HG03108 (cell line): ENCODE data around the gene BRAF.
"Not testable (repeated sequence)": the region's sequence is repeated elsewhere in the genome, so short reads cannot be mapped to it uniquely, and the experiment has no call there.

Experiments
- ATAC-seq: cut with Tn5 transposase; IDR thresholded peaks from one replicate; pipeline ENCODE4 v1.9.1; 2021; ENCODE audit warnings: moderate library complexity; ENCODE audit not compliant: unreplicated experiment

Gene BRAF

DNA sequence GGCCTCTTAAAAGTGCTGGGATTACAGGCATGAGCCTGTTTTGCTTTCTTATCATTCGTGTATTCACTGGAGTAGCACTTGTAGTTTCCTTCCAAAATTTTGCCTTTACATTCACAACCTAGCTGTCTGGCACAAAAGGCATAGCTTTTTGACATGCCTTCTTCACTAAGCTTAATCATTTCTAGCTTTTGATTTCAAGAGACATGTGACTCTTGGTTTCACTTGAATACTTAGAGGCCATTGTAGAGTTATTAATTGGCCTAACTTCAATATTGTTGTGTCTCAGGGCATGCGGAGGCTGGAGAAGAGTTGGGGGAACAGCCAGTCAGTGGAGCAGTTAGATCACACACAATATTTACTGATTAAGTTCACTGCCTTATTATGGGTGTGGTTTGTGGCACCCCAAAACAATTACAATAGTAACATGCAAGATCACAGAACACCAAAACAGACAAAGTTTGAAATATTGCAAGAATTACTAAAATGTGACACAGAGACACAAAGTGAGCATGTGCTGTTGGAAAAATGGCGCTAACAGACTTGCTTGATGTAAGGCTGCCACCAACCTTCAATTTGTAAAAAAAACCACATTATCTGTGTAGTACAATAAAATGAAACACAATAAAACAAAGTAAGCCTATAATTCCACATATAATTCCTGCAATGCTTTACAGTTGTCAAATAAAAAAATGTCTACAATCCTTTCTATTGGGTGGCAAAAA is 43.1 kb downstream of the BRAF start:
- no peak for ATAC-seq

DNA sequence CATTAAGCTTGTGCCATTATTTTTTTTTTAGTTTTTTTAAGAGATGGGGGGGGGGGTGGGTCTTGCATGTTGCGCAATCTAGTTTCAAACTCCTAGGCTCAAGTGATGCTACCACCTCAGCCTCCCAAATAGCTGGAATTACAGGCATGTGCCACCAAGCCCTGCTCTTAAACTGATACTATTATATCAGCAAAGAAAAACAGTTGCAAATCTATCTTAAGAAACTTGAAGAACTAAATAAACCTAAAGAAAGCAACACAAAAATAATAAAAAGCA is 47.5 kb downstream of the BRAF start:
- ATAC-seq = no peak

DNA sequence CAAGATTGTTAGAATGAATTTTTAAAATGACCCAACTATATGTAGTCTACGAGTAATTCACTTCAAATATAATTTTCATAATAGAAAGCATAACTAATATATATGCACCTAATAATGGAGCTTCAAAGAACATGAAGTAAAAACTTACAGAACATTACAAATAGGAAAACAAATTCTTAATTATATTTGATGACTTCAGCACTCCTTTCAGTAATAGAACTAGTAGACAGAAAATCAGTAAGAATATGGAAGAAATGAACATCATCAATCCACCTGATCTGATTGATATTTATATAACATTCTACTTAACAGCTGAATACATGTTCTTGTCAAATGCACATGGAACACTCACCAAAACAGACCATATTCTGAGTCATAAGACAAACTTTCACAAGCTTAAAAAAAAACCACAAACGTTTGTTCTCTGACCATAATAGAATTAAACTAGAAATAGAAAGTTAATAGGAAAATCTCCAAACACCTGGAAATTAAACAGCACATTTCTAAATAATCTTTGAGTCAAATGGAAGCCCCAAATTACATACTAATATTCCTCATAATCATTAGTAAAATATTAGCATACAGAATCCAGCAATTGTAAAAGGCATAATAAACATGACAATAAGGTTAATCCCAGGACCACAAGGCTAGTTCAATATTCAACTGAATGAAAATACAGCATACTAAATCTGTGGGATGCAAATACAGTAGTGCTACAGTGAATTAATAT is 48.0 kb downstream of the BRAF start:
- ATAC-seq = peak; percentile 71

DNA sequence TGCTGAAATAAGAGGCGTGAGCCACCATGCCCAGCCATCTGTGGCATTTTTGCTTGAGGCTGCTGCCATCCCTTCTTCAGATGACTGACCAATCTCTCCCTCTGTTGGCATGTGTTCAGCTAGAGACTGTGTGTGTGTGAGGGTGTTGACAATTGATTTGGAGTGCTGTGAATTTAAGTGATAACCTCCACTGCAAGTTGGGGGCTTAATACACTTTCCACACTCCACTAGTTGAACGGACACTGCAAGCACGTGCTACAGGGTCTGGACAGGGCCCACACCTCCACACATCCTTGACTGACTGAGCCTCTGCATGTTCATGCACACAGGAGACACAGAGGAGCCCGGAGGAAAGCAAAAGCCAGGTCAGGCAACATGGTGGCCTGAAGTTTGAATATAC is 51.3 kb downstream of the BRAF start:
- no peak for ATAC-seq

DNA sequence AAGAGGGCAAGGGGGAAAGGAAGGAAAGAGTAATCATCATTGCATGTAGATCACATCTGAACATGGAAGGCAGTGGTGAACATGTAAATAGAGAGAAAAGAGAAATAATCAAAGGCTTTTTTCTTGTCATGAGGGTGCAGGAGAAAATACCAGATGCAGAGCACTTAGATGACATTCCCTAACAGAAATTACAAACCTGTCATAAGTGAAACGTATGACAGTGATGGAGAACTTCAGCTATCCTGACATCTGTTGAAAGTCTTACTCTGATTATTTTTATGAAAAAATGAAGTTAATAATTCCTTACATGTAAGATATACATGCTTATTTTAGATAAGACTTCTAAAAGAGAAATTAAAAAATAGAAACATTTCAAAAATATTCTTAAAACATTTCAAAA is 54.7 kb downstream of the BRAF start:
- ATAC-seq = no peak

DNA sequence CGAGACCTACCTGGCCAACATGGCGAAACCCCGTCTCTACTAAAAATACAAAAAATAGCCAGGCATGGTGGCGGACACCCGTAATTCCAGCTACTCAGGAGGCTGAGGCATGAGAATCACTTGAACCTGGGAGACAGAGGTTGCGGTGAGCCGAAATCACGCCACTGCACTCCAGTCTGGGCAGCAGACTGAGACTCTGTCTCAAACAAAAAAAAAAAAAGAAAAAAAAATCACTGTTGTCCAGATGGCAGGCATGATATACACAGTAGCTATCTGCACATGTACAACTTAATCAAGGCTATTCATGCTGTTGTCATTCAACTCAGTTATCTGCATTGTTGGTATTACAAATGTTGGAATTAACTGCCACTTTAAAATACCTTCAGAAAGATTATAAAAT is 55.3 kb downstream of the BRAF start:
- ATAC-seq = no peak

DNA sequence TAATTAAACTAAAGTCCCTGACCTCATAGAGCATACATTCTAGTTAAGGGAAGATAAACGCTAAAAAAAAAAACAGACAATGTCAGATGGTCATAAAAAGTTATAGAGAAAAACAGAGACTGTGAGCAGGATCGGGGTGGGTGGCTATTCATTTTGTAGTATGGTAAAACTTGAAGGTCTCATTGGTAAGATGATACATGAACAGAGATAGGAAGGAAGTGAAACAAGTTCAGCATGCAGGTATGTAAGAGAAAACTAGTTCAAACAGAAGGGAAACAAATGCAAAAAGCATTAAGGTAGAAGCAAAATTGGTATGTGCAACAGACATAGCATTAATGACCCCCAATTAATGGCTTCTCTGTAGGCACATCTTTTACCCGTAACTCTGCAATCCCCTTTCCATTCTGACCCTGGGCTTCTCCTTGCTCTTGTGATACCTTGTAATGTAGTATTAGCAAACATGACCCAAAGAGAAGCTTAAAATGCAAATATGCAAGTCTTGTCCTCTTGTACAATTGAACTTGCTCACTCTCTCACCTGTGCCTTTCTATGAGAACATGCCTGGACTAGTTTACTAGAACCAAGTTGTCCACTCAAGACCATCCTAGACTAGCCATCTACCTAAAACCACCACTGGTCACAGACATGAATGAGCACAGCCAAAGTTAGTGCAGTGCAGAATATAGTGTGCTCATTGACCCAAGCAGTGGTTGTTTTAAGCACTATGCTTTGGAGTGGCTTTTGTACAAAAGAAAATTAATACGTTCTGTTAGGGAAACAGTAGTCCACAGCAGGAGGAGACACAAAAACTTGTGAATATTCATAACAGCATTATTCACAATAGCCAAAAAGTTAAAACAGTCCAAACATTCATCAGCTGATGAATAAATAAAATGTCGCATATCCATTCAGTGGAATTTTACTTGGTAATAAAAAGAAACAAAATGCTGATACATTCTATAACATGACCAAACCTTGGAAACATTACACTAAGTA is 57.0 kb downstream of the BRAF start:
- no peak for ATAC-seq

- no peak for ATAC-seq
Observed at GRCh38 chr7:140866926-140867325, 57.8 kb downstream of the BRAF start.

GRCh38 chr7:140864732-140865131 is 60.0 kb downstream of the BRAF start:
- no peak for ATAC-seq

DNA sequence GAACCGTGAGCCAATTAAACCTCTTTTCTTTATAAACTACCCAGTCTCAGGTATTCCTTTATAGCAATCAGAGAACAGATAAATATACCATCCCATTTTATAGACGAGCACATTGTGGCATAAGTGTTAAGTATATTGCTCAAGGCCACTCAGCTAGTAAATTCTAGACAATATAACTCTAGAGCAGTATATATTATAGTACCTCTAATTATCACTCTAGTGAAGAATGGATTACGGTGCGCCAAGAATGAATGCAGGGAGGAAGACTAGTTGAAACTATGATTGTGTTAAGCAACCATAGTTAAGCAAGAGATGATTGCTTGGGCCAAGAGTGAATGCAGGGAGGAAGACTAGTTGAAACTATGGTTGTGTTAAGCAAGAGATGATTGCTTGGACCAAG is 60.9 kb downstream of the BRAF start:
- no peak for ATAC-seq

DNA sequence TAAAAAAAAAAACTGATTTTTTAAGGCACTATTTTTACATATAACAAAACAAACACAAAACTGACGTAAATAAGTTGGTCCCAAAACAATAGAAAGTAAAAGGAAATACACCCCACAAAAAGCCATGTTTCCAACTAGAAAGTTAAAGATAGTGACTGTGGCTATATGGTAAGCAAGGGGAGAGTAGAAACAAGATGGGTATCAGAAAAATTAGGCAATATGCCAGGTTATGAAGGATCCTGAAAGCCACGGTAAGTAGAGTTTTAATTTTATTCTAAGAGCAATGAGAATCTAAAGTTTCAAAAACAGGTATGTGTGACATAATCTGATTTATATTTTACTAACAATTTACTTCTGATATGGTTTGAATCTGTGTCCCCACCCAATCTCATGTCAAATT is 61.5 kb downstream of the BRAF start:
- no peak for ATAC-seq

- ATAC-seq = no peak
Observed at GRCh38 chr7:140857048-140857447, 67.7 kb downstream of the BRAF start.

DNA sequence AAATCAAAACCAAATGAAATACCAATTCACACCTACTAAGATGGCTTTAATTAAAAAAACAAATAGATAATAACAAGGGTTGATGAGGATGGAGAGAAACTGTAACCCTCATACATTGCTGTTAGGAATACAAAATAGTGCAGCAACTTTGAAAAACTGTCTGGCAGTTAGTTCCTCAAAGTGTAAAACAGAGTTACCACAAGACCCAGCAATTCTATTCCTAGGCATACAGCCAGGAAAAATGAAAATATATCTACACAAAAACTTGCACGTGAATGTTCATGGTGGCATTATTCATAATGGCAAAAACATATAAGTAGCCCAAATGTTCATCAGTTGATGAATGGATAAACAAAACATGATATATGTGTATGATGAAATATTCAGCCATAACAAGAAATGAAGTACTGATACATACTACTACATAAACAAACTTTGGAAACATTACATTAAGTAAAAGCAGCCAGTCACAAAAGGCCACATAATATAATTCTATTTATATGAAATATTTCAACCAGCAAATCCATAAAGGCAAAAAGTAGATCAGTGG is 83.5 kb downstream of the BRAF start:
- ATAC-seq = no peak

DNA sequence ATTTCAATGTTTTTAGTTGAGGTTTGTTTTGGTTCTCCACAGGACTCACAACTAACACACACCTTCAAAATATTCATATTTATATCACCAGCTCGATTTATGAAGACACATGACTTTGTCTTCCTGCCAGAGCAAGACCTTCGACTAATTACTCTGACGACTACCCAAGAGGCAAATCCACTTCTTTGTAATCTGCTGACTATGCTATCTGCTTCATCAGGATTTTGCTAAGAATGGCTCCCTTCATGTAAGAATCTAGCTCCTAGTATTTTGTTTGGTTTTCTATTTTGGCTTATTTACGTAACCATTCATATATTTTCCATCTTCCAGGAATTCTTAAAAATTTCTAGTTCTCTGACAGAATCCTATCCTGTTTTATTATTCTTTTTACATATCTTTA is 93.0 kb downstream of the BRAF start:
- no peak for ATAC-seq

GRCh38 chr7:140829720-140830119 is 95.0 kb downstream of the BRAF start:
- ATAC-seq = no peak

GRCh38 chr7:140828741-140829140 is 96.0 kb downstream of the BRAF start:
- ATAC-seq = no peak

DNA sequence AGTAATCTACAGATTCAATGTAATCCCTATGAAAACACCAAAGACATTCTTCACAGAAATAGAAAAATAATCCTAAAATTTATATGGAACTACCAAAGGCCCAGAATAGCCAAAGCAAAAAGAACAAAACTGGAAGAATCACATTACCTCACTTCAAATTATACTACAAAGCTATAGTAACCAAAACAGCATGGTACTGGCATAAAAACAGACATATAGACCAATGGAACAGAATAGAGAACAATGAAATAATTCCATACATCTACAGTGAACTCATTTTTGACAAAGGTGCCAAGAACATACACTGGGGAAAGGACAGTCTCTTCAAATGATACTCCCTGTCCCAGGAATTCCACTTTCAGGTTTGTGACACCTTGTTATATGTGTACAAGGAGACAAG is 107.3 kb downstream of the BRAF start:
- not testable (repeated sequence) for ATAC-seq

GRCh38 chr7:140810830-140811556 is 113.7 kb downstream of the BRAF start:
- no peak for ATAC-seq

DNA sequence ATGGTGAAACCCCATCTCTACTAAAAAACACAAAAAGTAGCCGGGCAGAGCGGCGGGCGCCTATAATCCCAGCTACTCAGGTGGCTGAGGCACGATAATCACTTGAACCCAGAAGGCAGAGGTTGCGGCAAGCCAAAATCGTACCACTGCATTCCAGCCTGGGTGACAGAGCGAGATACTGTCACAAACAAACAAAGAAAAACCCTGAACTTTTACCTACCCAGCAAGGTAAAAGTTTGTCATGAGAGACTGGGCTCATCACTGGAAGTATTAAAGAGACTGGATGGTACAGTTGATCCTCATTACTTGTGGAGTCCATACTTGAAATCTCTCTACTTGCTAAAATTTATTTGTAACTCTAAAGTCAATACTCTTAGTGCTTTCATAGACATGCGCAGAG is 114.3 kb downstream of the BRAF start:
- ATAC-seq = no peak

- ATAC-seq = no peak
Observed at GRCh38 chr7:140778975-140779374, 145.8 kb downstream of the BRAF start.

DNA sequence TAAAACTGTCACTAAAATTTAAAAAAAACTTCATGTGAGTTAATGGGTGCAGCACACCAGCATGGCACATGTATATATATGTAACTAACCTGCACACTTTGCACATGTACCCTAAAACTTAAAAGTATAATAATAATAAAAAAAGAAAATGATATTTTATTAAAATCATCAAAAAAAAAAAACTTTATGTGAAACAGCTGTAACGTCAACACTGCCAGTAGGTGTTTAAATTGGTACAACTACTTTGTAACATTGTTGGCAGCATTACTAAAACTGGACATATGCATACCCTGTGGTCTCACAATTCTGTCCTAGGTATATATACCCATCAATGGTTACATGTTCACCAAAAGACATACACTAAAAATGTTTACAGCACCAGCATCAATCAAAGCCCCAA is 146.2 kb downstream of the BRAF start:
- ATAC-seq = no peak
